ENCODE data around the gene B4GALT6. TPM values are rescaled to one million over a fixed set of nuclear protein-coding genes. Genes with fewer than 3 reads are reported as not detected.

Gene B4GALT6
- total RNA-seq, 1 donor from 2014 or later: 13.9 TPM

- no peak overlapping the region for H3K4me3 Mint-ChIP-seq (ENCODE audit: unreplicated experiment)
- TF ChIP-seq CTCF (IDR thresholded peaks at IDR 0.05): no peak
- no peaks in the 10 kb centered on the region for H3K27me3 Mint-ChIP-seq (ENCODE audit: unreplicated experiment)
- H3K4me1 Mint-ChIP-seq (ENCODE audit: unreplicated experiment): peaks cover 16% of the 10 kb centered on the region
- H3K9me3 Mint-ChIP-seq (ENCODE audit: unreplicated experiment): no peaks in the 10 kb centered on the region
- no peaks in the 10 kb centered on the region for H3K36me3 Mint-ChIP-seq (ENCODE audit: unreplicated experiment)
- no peak for DNase-seq (ENCODE audit: extremely low spot score, unreplicated experiment)
- H3K27ac Mint-ChIP-seq (ENCODE audit: unreplicated experiment): no peak overlapping the region
These were observed 4.5 kb downstream of the B4GALT6 start for GRCh38 chr18:31679791-31680432.

GRCh38 chr18:31679133-31679742, 5.1 kb downstream of the B4GALT6 start:
- Mint-ChIP-seq H3K4me1 (ENCODE audit: unreplicated experiment) (peaks cover 15% of the 10 kb centered on the region), H3K36me3 (ENCODE audit: unreplicated experiment) (no peaks in the 10 kb centered on the region), H3K9me3 (ENCODE audit: unreplicated experiment) (no peaks in the 10 kb centered on the region), H3K27ac (ENCODE audit: unreplicated experiment) (no peak overlapping the region), H3K4me3 (ENCODE audit: unreplicated experiment) (no peak overlapping the region), H3K27me3 (ENCODE audit: unreplicated experiment) (no peaks in the 10 kb centered on the region)
- TF ChIP-seq CTCF (IDR thresholded peaks at IDR 0.05): no peak
- DNase-seq (ENCODE audit: extremely low spot score, unreplicated experiment): no peak

- no peaks in the 10 kb centered on the region for H3K27me3 Mint-ChIP-seq (ENCODE audit: unreplicated experiment)
- no peaks in the 10 kb centered on the region for H3K9me3 Mint-ChIP-seq (ENCODE audit: unreplicated experiment)
- TF ChIP-seq CTCF (IDR thresholded peaks at IDR 0.05): no peak
- H3K4me1 Mint-ChIP-seq (ENCODE audit: unreplicated experiment): peaks cover 6% of the 10 kb centered on the region
- H3K4me3 Mint-ChIP-seq (ENCODE audit: unreplicated experiment): no peak overlapping the region
- H3K36me3 Mint-ChIP-seq (ENCODE audit: unreplicated experiment): no peaks in the 10 kb centered on the region
- no peak for DNase-seq (ENCODE audit: extremely low spot score, unreplicated experiment)
- H3K27ac Mint-ChIP-seq (ENCODE audit: unreplicated experiment): no peak overlapping the region
These were observed 6.0 kb downstream of the B4GALT6 start for GRCh38 chr18:31678425-31678824.

- Mint-ChIP-seq H3K27ac (ENCODE audit: unreplicated experiment) (no peak overlapping the region), H3K27me3 (ENCODE audit: unreplicated experiment) (no peaks in the 10 kb centered on the region), H3K9me3 (ENCODE audit: unreplicated experiment) (no peaks in the 10 kb centered on the region), H3K4me3 (ENCODE audit: unreplicated experiment) (no peak overlapping the region), H3K36me3 (ENCODE audit: unreplicated experiment) (no peaks in the 10 kb centered on the region), H3K4me1 (ENCODE audit: unreplicated experiment) (no peaks in the 10 kb centered on the region)
- DNase-seq (ENCODE audit: extremely low spot score, unreplicated experiment): no peak
- no peak for TF ChIP-seq CTCF (IDR thresholded peaks at IDR 0.05)
These were observed 6.8 kb downstream of the B4GALT6 start for GRCh38 chr18:31677592-31677991.

- H3K4me3 Mint-ChIP-seq (ENCODE audit: unreplicated experiment): no peak overlapping the region
- no peaks in the 10 kb centered on the region for H3K27me3 Mint-ChIP-seq (ENCODE audit: unreplicated experiment)
- no peak for DNase-seq (ENCODE audit: extremely low spot score, unreplicated experiment)
- TF ChIP-seq CTCF (IDR thresholded peaks at IDR 0.05): no peak
- no peaks in the 10 kb centered on the region for H3K9me3 Mint-ChIP-seq (ENCODE audit: unreplicated experiment)
- no peaks in the 10 kb centered on the region for H3K36me3 Mint-ChIP-seq (ENCODE audit: unreplicated experiment)
- no peak overlapping the region for H3K27ac Mint-ChIP-seq (ENCODE audit: unreplicated experiment)
- no peaks in the 10 kb centered on the region for H3K4me1 Mint-ChIP-seq (ENCODE audit: unreplicated experiment)
These were observed 9.0 kb downstream of the B4GALT6 start for GRCh38 chr18:31675404-31675803.

Data from osteocyte (in vitro differentiated cells).